ENCODE results near the gene NECTIN1. TPM values are rescaled to one million over a fixed set of nuclear protein-coding genes. Genes with fewer than 3 reads are reported as not detected.

Gene NECTIN1
- total and polyA plus RNA-seq, 5 experiments from 2014 or later, result 0.48 to 2.8 (median 1.7) TPM; not detected in 1

- Mint-ChIP-seq H3K27ac (no peak overlapping the region), H3K4me1 (peaks cover 0 to 2% (median 0%) of the 10 kb centered on the region in 4 donors), H3K36me3 (no peaks in the 10 kb centered on the region), H3K4me3 (no peak overlapping the region), H3K9me3 (no peaks in the 10 kb centered on the region), H3K27me3 (peaks cover 0 to 38% (median 27%) of the 10 kb centered on the region in 5 donors)
- DNase-seq, result no peak
- no peak for ATAC-seq
- POLR2A ChIA-PET, result no interaction called here
Observed at GRCh38 chr11:119626871-119627270, 102.1 kb downstream of the NECTIN1 start.

GRCh38 chr11:119626197-119626841 lies 102.7 kb downstream of the NECTIN1 start:
- H3K36me3 Mint-ChIP-seq, result no peaks in the 10 kb centered on the region
- H3K27me3 Mint-ChIP-seq, result peaks cover 0 to 38% (median 27%) of the 10 kb centered on the region in 5 donors
- H3K27ac Mint-ChIP-seq, result no peak overlapping the region
- H3K4me3 Mint-ChIP-seq, result no peak overlapping the region
- peaks cover 0 to 2% (median 0%) of the 10 kb centered on the region in 4 donors for H3K4me1 Mint-ChIP-seq
- POLR2A ChIA-PET, result no interaction called here
- no peak for DNase-seq
- ATAC-seq, result no peak
- no peaks in the 10 kb centered on the region for H3K9me3 Mint-ChIP-seq

- Mint-ChIP-seq H3K4me1 (peaks cover 0 to under 1% (median 0%) of the 10 kb centered on the region in 4 donors), H3K36me3 (no peaks in the 10 kb centered on the region), H3K27ac (no peak overlapping the region), H3K27me3 (peaks cover 0 to 38% (median 27%) of the 10 kb centered on the region in 5 donors), H3K9me3 (no peaks in the 10 kb centered on the region), H3K4me3 (no peak overlapping the region)
- DNase-seq, result peak in 1 of 10 donors; percentile 16
- no peak for ATAC-seq
- POLR2A ChIA-PET, result no interaction called here
Observed at GRCh38 chr11:119625206-119625978, 103.6 kb downstream of the NECTIN1 start.

- no peak overlapping the region for H3K4me3 Mint-ChIP-seq
- H3K27me3 Mint-ChIP-seq, result peaks cover 0 to 38% (median 26%) of the 10 kb centered on the region in 5 donors
- DNase-seq (no peak), ATAC-seq (no peak)
- no peaks in the 10 kb centered on the region for H3K36me3 Mint-ChIP-seq
- POLR2A ChIA-PET, result no interaction called here
- no peaks in the 10 kb centered on the region for H3K9me3 Mint-ChIP-seq
- peaks cover 0 to 3% (median 0%) of the 10 kb centered on the region in 4 donors for H3K4me1 Mint-ChIP-seq
- no peak overlapping the region for H3K27ac Mint-ChIP-seq
Observed at GRCh38 chr11:119624629-119625028, 104.4 kb downstream of the NECTIN1 start.

GRCh38 chr11:119624102-119624615 lies 104.8 kb downstream of the NECTIN1 start:
- H3K4me1 Mint-ChIP-seq, result peaks cover 0 to 5% (median 0%) of the 10 kb centered on the region in 4 donors
- H3K27ac Mint-ChIP-seq, result no peak overlapping the region
- H3K9me3 Mint-ChIP-seq, result no peaks in the 10 kb centered on the region
- no peak for DNase-seq
- POLR2A ChIA-PET, result no interaction called here
- no peak overlapping the region for H3K4me3 Mint-ChIP-seq
- ATAC-seq, result no peak
- H3K27me3 Mint-ChIP-seq, result peaks cover 0 to 38% (median 26%) of the 10 kb centered on the region in 5 donors
- H3K36me3 Mint-ChIP-seq, result no peaks in the 10 kb centered on the region

- Mint-ChIP-seq H3K36me3 (no peaks in the 10 kb centered on the region), H3K27me3 (peaks cover 0 to 37% (median 26%) of the 10 kb centered on the region in 5 donors), H3K9me3 (no peaks in the 10 kb centered on the region), H3K27ac (no peak overlapping the region), H3K4me1 (peaks cover 0 to 5% (median 0%) of the 10 kb centered on the region in 4 donors), H3K4me3 (no peak overlapping the region)
- DNase-seq (no peak), ATAC-seq (no peak)
- POLR2A ChIA-PET, result no interaction called here
Observed at GRCh38 chr11:119623682-119624081, 105.3 kb downstream of the NECTIN1 start.

- Mint-ChIP-seq H3K27ac (no peak overlapping the region), H3K4me3 (no peak overlapping the region), H3K27me3 (peaks cover 0 to 36% (median 22%) of the 10 kb centered on the region in 5 donors), H3K9me3 (no peaks in the 10 kb centered on the region), H3K36me3 (no peaks in the 10 kb centered on the region), H3K4me1 (peaks cover 0 to 11% (median 2%) of the 10 kb centered on the region in 4 donors)
- DNase-seq (no peak), ATAC-seq (no peak)
- POLR2A ChIA-PET, result no interaction called here
Observed at GRCh38 chr11:119622454-119623143, 106.4 kb downstream of the NECTIN1 start.

GRCh38 chr11:119619665-119620064 lies 109.3 kb downstream of the NECTIN1 start:
- DNase-seq, result no peak
- no peak overlapping the region for H3K4me3 Mint-ChIP-seq
- ATAC-seq, result no peak
- H3K27ac Mint-ChIP-seq, result peak overlapping the region in 1 of 10 donors; percentile 69
- no peaks in the 10 kb centered on the region for H3K9me3 Mint-ChIP-seq
- no peaks in the 10 kb centered on the region for H3K36me3 Mint-ChIP-seq
- H3K4me1 Mint-ChIP-seq, result peaks cover 0 to 17% (median 2%) of the 10 kb centered on the region in 4 donors
- peaks cover 0 to 24% (median 11%) of the 10 kb centered on the region in 5 donors for H3K27me3 Mint-ChIP-seq
- POLR2A ChIA-PET, result no interaction called here

- no peaks in the 10 kb centered on the region for H3K9me3 Mint-ChIP-seq
- POLR2A ChIA-PET, result no interaction called here
- H3K36me3 Mint-ChIP-seq, result no peaks in the 10 kb centered on the region
- peaks cover 0 to 17% (median 2%) of the 10 kb centered on the region in 4 donors for H3K4me1 Mint-ChIP-seq
- peaks cover 0 to 16% (median 9%) of the 10 kb centered on the region in 5 donors for H3K27me3 Mint-ChIP-seq
- no peak for DNase-seq
- no peak for ATAC-seq
- H3K4me3 Mint-ChIP-seq, result no peak overlapping the region
- H3K27ac Mint-ChIP-seq, result no peak overlapping the region
Observed at GRCh38 chr11:119618208-119618909, 110.6 kb downstream of the NECTIN1 start.

- POLR2A ChIA-PET, result no interaction called here
- no peaks in the 10 kb centered on the region for H3K9me3 Mint-ChIP-seq
- no peak overlapping the region for H3K4me3 Mint-ChIP-seq
- no peaks in the 10 kb centered on the region for H3K36me3 Mint-ChIP-seq
- DNase-seq (peak in 1 of 10 donors; percentile 32), ATAC-seq (no peak)
- peaks cover 0 to 17% (median 2%) of the 10 kb centered on the region in 4 donors for H3K4me1 Mint-ChIP-seq
- H3K27ac Mint-ChIP-seq, result no peak overlapping the region
- H3K27me3 Mint-ChIP-seq, result peaks cover 0 to 14% (median 6%) of the 10 kb centered on the region in 5 donors
Observed at GRCh38 chr11:119617340-119617713, 111.7 kb downstream of the NECTIN1 start.

- Mint-ChIP-seq H3K36me3 (no peaks in the 10 kb centered on the region), H3K4me3 (no peak overlapping the region), H3K4me1 (peaks cover 0 to 17% (median 2%) of the 10 kb centered on the region in 4 donors), H3K9me3 (no peaks in the 10 kb centered on the region), H3K27me3 (peaks cover 0 to 14% (median 6%) of the 10 kb centered on the region in 5 donors), H3K27ac (no peak overlapping the region)
- DNase-seq, result no peak
- POLR2A ChIA-PET, result no interaction called here
- ATAC-seq, result no peak
Observed at GRCh38 chr11:119616586-119617339, 112.2 kb downstream of the NECTIN1 start.

GRCh38 chr11:119615882-119616196 lies 113.2 kb downstream of the NECTIN1 start:
- no peak overlapping the region for H3K4me3 Mint-ChIP-seq
- H3K36me3 Mint-ChIP-seq, result no peaks in the 10 kb centered on the region
- no peak for DNase-seq
- no peak for ATAC-seq
- POLR2A ChIA-PET, result no interaction called here
- H3K27ac Mint-ChIP-seq, result no peak overlapping the region
- no peaks in the 10 kb centered on the region for H3K9me3 Mint-ChIP-seq
- H3K4me1 Mint-ChIP-seq, result peaks cover 0 to 17% (median 2%) of the 10 kb centered on the region in 4 donors
- peaks cover 0 to 14% (median 6%) of the 10 kb centered on the region in 5 donors for H3K27me3 Mint-ChIP-seq

Measured in naive thymus-derived CD8-positive, alpha-beta T cell (primary cell).